Effector memory CD4-positive, alpha-beta T cell (primary cell): Measurements from ENCODE around the gene ARHGAP6.

ENCODE experiments used
- DNase-seq, 3 donors: peaks; one replicate each; pipeline ENCODE4 v3.0.0-alpha.2; 2020
- H3K27ac ChIP-seq: 2 replicates; pipeline ENCODE4 v1.7.0; 2013; ENCODE audit warnings: mild to moderate bottlenecking, low read length, moderate library complexity; ENCODE audit not compliant: insufficient read depth, poor library complexity, severe bottlenecking
- H3K27me3 ChIP-seq: replicated peaks from 2 replicates; pipeline ENCODE4 v1.7.0; 2013; ENCODE audit warnings: mild to moderate bottlenecking, low read length; ENCODE audit not compliant: insufficient read depth, control insufficient read depth, poor library complexity, severe bottlenecking
- H3K36me3 ChIP-seq: 2 replicates; pipeline ENCODE4 v1.7.0; 2013; ENCODE audit warnings: mild to moderate bottlenecking, low read length, moderate library complexity; ENCODE audit not compliant: control insufficient read depth, insufficient read depth
- H3K4me1 ChIP-seq: 2 replicates; pipeline ENCODE4 v1.7.0; 2013; ENCODE audit warnings: low read length, mild to moderate bottlenecking; ENCODE audit not compliant: control insufficient read depth, insufficient read depth, poor library complexity, severe bottlenecking
- H3K4me3 ChIP-seq: 2 replicates; pipeline ENCODE4 v1.7.0; 2013; ENCODE audit warnings: low read length, low read depth, mild to moderate bottlenecking; ENCODE audit not compliant: insufficient read depth, poor library complexity, severe bottlenecking
- H3K9me3 ChIP-seq: 2 replicates; pipeline ENCODE4 v1.7.0; 2013; ENCODE audit warnings: mild to moderate bottlenecking, low read length, moderate library complexity; ENCODE audit not compliant: control insufficient read depth

Gene ARHGAP6

DNA sequence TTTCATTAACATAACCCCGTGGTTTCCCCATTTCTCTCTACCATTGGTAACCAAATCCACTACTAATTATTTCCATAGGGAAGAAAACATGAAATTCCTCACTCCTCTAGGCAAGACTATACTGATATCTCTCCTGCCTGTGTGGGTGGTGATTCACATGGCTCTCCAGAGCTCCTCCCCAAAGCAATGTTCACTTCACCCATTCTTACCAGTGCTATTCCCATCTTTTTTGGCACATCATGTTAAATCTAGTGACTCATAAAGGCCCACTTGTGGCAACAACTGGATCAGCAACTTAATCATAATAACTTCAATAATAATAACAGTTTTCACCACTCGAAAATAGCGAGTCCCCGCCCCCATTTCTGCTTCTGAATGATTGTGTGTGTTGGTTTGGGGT, 560.6 kb downstream of the ARHGAP6 start:
- H3K9me3 ChIP-seq: no peaks in the 10 kb centered on the region
- no peaks in the 10 kb centered on the region for H3K36me3 ChIP-seq
- DNase-seq: no peak
- H3K27ac ChIP-seq: no peak overlapping the region
- H3K4me3 ChIP-seq: no peak overlapping the region
- no peaks in the 10 kb centered on the region for H3K27me3 ChIP-seq
- H3K4me1 ChIP-seq: no peaks in the 10 kb centered on the region

DNA sequence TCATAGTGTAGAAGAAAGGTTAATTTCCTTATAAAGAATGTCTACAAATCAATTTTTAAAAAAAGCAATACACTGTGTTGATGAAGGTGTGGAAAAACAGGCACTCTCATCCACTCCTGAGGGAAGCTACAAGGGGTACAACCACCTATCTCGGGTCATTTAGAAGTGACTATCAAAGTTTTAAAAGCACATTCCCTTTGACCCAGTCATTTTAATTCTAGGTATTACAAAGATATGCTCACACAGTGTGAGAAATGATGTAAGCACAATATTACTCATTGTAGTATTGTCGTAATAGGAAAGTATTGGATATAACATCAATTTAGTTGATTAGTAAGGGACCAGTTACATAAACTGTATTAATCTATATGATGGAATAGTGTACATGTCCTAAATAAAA, 562.0 kb downstream of the ARHGAP6 start:
- DNase-seq: no peak
- no peaks in the 10 kb centered on the region for H3K4me1 ChIP-seq
- no peak overlapping the region for H3K27ac ChIP-seq
- no peak overlapping the region for H3K4me3 ChIP-seq
- no peaks in the 10 kb centered on the region for H3K9me3 ChIP-seq
- no peaks in the 10 kb centered on the region for H3K36me3 ChIP-seq
- H3K27me3 ChIP-seq: no peaks in the 10 kb centered on the region

DNA sequence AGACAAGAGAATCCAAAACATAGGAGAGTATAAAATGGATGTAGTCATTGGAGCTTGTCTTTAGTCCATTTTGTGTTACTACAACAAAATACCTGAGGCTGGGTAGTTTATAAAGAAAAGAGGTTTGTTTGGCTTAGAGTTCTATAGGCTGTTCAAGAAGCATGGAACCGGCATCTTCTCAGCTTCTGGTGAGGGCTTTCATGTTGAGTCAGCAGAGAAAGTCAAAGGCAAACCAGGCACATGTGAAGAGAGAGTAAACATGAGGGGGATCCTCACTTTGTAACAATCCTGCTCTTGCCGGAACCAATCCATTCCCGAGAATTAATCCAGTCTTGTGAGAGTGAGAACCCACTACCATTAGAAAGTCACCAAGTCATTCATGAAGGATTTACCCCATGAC, 562.7 kb downstream of the ARHGAP6 start:
- H3K36me3 ChIP-seq: no peaks in the 10 kb centered on the region
- H3K4me3 ChIP-seq: no peak overlapping the region
- H3K9me3 ChIP-seq: no peaks in the 10 kb centered on the region
- no peak for DNase-seq
- H3K27ac ChIP-seq: no peak overlapping the region
- H3K4me1 ChIP-seq: no peaks in the 10 kb centered on the region
- no peaks in the 10 kb centered on the region for H3K27me3 ChIP-seq

DNA sequence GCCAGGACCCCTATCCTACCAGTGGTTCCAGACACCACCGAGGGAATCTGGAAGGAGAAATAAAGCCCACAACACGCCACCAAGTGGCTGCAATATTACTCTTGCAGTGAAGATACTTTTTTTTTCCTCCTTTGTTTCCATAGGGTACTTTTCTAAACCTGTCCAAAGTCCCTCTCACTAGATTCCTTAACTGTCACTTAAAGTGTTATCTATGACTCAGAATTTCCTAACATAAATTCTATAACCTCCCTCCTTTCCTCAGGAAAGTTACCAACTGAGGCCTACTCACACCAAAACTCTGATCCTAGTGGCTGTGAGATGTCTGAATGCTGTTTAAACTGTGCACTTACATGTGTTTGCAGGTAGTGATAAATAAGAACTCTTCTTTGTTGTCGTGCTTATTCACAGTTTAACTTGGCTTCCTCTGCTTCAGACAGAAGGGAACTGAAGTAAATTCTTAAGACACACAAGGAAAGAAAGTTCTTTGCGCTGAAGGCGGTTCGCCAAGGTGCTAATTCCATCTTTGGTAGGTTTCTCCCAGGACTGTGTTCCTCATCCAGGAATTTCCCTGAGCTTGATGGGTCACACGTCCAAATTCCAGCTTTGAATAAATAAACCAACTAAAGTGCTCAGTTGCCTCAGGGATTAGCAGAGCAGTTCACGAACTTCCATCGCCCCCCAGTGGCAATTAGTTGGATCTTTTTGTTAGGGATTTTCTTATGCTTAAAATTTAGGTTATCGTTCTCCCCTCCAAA, 565.3 kb downstream of the ARHGAP6 start:
- Histone ChIP-seq H3K9me3 (no peaks in the 10 kb centered on the region), H3K36me3 (no peaks in the 10 kb centered on the region), H3K27me3 (no peaks in the 10 kb centered on the region), H3K4me1 (no peaks in the 10 kb centered on the region), H3K27ac (no peak overlapping the region), H3K4me3 (no peak overlapping the region)
- DNase-seq: no peak

DNA sequence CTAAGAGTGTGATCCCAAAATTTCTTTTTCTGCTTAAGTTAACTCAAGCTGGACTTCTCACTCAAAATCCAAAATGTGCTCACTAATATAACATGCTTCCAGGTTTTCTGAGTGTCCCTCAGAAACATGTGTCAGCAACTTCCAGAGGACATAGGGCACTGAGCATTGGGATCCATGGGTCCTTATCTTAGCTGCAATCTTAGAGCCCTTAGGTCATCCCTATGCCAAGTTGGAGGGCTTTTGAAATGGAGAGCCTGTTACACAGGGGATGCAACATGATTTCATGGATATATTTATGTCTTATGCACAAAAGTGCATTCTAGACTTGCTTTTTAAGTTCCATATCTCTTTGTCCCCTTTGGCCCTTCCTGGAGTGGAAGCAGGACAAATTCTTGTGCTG, 566.3 kb downstream of the ARHGAP6 start:
- H3K27ac ChIP-seq: no peak overlapping the region
- no peaks in the 10 kb centered on the region for H3K36me3 ChIP-seq
- no peaks in the 10 kb centered on the region for H3K27me3 ChIP-seq
- no peak for DNase-seq
- H3K4me1 ChIP-seq: no peaks in the 10 kb centered on the region
- H3K9me3 ChIP-seq: no peaks in the 10 kb centered on the region
- H3K4me3 ChIP-seq: no peak overlapping the region

DNA sequence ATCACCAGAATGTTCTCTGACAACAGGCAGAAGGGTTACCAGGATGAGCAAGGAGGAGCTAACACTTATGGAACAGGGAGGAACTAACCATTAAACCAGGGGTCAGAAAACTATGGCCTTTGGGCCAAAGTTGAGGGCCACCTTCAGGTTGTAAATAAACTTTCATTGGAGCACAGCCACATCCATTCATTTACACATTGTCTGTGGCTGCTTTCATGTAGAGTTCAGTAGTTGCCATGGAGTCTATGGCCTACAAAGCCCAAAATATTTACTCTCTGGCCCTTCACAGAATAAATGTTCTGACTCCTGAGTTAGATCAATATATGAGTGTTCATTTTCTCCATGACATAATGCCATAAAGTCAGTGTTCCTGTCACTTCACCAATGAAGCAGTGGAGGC, 567.8 kb downstream of the ARHGAP6 start:
- DNase-seq: no peak
- Histone ChIP-seq H3K4me3 (no peak overlapping the region), H3K4me1 (no peaks in the 10 kb centered on the region), H3K9me3 (no peaks in the 10 kb centered on the region), H3K36me3 (no peaks in the 10 kb centered on the region), H3K27me3 (no peaks in the 10 kb centered on the region), H3K27ac (no peak overlapping the region)

DNA sequence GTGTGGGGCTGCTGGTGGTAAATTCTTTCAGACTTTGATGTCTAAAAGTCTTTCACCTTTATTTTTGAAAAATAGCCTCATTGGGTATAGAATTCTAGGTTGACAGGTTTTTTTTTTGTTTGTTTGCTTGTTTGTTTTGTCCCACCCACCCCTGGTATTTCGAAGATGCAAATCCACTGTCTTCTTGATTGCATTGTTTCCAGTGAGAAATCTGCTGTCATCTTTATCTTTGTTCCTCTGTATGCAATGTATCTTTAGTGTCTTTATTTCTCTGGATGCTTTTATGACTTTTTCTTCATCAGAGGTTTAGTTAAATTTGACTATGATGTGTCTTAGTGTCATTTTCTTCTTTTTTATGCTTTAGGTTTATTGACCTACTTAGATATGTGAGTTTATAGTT, 575.9 kb downstream of the ARHGAP6 start:
- Histone ChIP-seq H3K27ac (no peak overlapping the region), H3K36me3 (no peaks in the 10 kb centered on the region), H3K27me3 (no peaks in the 10 kb centered on the region), H3K9me3 (no peaks in the 10 kb centered on the region), H3K4me3 (no peak overlapping the region), H3K4me1 (no peaks in the 10 kb centered on the region)
- DNase-seq: no peak
